A549 treated with dexamethasone at 1 μM for 4 hours (cell line): ENCODE results near the gene PCGF2. TPM values are rescaled to one million over a fixed set of nuclear protein-coding genes. Genes with fewer than 3 reads are reported as not detected.

Source experiments
- total RNA-seq: library from RNA; stranded (reverse); fragments of 200-300 nt; extraction: Qiagen RNA extraction; gene quantifications from 5 replicates; pipeline ENCODE4 v1.2.3, GENCODE V29; 2022

PCGF2 gene
- total RNA-seq: 27.1 to 65.8 TPM (median 62.0 TPM) in 5 replicates

GRCh38 chr17:38748149-38748891 lies at the start of gene PCGF2:
PCGF2 (minus strand) TSS chr17:38748336; CDS start chr17:38740402, 7,934 bp downstream.

DNA sequence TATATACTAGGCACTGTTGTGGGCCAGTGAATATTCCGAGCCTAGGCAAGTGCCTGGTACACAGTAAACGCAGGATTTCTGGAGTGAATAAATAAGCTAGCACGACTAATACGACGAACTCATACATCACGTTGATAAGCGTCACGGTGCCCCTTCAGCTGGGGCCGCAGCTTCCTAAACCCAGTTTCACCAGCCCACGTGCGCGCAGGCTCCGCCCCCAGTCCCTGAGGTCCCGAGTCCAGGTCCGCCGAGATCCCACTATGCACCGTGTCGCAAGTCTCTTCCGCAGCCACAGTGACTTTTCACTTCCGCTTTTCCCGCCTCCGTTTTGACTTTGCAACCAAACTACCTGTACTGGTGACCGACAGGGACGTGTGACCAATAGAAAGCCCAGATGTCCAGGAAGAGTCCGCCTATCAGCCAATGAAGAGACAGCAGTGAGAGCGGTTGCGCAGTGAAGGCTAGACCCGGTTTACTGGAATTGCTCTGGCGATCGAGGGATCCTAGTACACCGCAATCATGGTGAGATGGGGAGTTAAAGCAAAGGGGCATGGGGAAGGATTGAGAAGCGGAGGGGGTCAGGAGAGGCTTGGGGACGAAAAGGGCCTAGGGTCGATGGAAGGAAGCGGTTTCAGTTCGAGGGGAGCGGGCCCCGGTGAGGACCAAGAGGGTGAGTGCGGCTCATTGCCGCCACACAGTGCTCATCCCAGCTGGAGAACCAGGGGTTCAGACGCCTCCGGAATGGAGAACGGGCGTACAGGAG lies 4.4 kb upstream of the PCGF2 start, which contains the start of gene PSMB3:
PSMB3 (plus strand) TSS at position 434 of the 763 bp plus-strand sequence; CDS start at position 520, 86 bp downstream.

GRCh38 chr17:38729886-38730525 lies 18.1 kb downstream of the PCGF2 start, which contains the start of gene CISD3:
CISD3 (plus strand) TSS chr17:38730341; CDS start chr17:38730359, 18 bp downstream.

DNA sequence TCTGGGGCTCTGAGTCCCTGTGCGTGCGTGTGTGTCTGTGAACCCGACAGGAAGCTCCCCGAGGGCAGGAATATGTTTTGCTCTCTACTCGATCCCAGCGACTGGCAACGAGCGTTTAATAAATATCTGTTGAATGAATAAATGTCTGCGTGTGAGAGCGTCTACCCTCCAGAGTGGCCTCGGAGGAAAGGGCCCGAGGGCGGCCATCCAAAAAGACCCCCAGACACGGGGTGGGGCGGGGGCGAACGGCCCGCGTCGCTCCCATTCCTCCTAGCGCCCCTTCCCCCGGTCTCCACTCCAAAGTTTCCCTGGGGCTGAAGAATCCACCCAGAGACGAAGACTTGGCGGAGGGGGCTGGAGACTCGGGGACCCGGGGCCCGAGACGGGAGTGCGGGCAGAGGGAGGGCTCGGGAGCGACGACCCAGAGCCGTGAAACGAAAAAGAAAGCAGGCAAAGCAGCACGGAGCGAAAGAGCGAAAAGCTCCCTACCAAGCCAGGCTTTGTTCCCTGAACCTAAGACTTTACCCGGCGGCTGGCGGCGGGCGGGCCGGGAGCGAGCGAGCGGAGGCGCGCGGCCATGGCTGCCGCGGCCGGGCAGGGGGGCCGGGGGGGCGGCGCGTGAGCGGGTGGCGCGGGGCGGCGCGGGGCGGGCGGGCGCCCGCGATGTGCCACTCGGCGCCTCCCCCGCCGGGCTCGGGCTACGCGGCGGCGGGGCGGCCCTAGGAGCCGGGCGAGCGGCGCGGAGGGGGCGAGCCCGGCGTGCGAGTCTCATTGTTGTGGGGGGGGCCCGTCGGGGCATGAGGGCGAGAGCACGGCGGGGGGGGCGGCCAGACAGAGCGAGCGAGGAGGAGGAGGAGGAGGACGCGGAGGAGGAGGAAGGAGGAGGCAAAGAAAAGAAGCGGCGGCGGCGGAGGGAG lies 43.3 kb downstream of the PCGF2 start, which contains the start of gene MLLT6:
MLLT6 (plus strand) TSS at position 668 of the 917 bp plus-strand sequence. CDS start 360 bp downstream, outside the sequence.

Other genes with a start within 250 kb of the PCGF2 start
- 1.6 to 3.3 TPM (median 2.4 TPM) in 5 replicates for gene SRCIN1, start 142.4 kb downstream of the PCGF2 start, total RNA-seq
- gene EPOP, start 73.4 kb downstream of the PCGF2 start, total RNA-seq: 10.8 to 13.3 TPM (median 12.0 TPM) in 5 replicates
- 17.9 to 33.0 TPM (median 27.6 TPM) in 5 replicates for gene MLLT6, start 43.1 kb downstream of the PCGF2 start, total RNA-seq
- 59.0 to 90.7 TPM (median 77.4 TPM) in 5 replicates for gene CISD3, start 18.0 kb downstream of the PCGF2 start, total RNA-seq
- gene PSMB3, start 4.4 kb upstream of the PCGF2 start, total RNA-seq: 364 to 413 TPM (median 395 TPM) in 5 replicates
- gene PIP4K2B, start 51.2 kb upstream of the PCGF2 start, total RNA-seq: 34.5 to 51.8 TPM (median 49.3 TPM) in 5 replicates
- gene CWC25, start 77.0 kb upstream of the PCGF2 start, total RNA-seq: 22.2 to 25.8 TPM (median 23.1 TPM) in 5 replicates
- gene RPL23, start 105.4 kb upstream of the PCGF2 start, total RNA-seq: 2,325 to 3,037 TPM (median 2,389 TPM) in 5 replicates
- 235 to 302 TPM (median 293 TPM) in 5 replicates for gene LASP1, start 121.7 kb upstream of the PCGF2 start, total RNA-seq
- not detected in 5 replicates for gene FBXO47, start 219.1 kb upstream of the PCGF2 start, total RNA-seq